ENCODE measurements around the gene USH2A. TPM values are rescaled to one million over a fixed set of nuclear protein-coding genes. Genes with fewer than 3 reads are reported as not detected.

The USH2A gene
- total RNA-seq, 1 donor from 2014 or later = not detected

DNA sequence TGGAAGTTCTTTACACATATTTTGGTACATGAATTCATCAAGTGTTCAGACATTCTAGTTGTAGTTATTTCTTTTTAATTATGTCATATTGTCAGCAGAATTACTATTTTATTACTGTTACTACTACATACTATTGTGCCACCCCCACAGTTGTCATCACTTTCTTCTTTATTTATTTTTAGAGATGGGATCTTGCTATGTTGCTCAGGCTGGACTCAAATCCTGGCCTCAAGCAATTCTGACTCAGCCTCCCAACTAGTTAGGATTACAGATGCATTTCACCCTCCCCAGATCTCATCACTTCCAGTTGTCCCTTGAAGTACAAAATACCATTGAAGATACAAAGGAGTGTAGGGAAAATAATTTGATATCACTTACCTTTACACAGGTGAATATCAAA, 598.2 kb downstream of the USH2A start:
- TF ChIP-seq CTCF (conservative IDR thresholded peaks at IDR 0.05; ENCODE audit: low read depth, low read length) = no peak
- DNase-seq (ENCODE audit: low read depth) = no peak
- H3K4me3 ChIP-seq (ENCODE audit: low read depth, low read length) = no peak overlapping the region

- DNase-seq (ENCODE audit: low read depth) = no peak
- no peak overlapping the region for H3K4me3 ChIP-seq (ENCODE audit: low read depth, low read length)
- TF ChIP-seq CTCF (conservative IDR thresholded peaks at IDR 0.05; ENCODE audit: low read depth, low read length) = peak; percentile 69
Measured at GRCh38 chr1:215824245-215824644, 599.0 kb downstream of the USH2A start.

DNA sequence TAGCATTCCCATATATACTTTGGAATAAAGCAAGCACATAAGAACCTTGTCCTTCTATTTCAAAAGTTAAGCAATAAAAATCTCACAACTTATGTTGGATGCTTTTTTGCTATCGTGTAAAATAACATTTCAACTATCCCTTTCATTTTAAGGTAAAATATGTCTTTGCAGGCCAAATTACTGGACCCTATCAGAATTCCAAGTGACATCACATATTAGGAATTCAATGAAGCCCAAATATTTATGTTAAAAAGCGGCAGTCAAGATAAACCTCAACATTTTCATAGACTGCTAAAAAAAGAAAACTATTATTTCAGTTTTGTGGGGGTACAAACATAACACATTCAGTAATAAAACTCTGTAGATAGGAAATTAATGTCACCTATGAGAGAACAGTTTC, 604.1 kb downstream of the USH2A start:
- DNase-seq (ENCODE audit: low read depth) = no peak
- H3K4me3 ChIP-seq (ENCODE audit: low read depth, low read length) = no peak overlapping the region
- no peak for TF ChIP-seq CTCF (conservative IDR thresholded peaks at IDR 0.05; ENCODE audit: low read depth, low read length)

GRCh38 chr1:215807911-215808436, 615.3 kb downstream of the USH2A start:
- DNase-seq (ENCODE audit: low read depth) = no peak
- H3K4me3 ChIP-seq (ENCODE audit: low read depth, low read length) = no peak overlapping the region
- no peak for TF ChIP-seq CTCF (conservative IDR thresholded peaks at IDR 0.05; ENCODE audit: low read depth, low read length)

- TF ChIP-seq CTCF (conservative IDR thresholded peaks at IDR 0.05; ENCODE audit: low read depth, low read length) = no peak
- no peak for DNase-seq (ENCODE audit: low read depth)
- no peak overlapping the region for H3K4me3 ChIP-seq (ENCODE audit: low read depth, low read length)
Measured at GRCh38 chr1:215807218-215807617, 616.0 kb downstream of the USH2A start.

DNA sequence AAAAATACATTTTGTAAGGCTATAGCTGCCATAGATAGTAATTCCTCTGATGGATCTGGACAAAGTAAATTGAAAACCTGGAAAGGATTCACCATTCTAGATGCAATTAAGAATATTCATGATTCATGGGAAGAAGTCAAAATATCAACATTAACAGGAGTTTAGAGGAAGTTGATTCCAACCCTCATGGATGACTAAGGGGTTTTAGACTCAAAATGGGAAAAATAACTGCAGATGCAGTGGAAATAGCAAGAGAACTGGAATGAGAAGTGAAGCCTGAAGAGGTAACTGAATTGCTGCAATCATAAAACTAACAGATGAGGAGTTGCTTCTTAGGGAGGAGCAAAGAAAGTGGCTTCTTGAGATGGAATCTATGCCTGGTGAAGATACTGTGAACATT, 625.4 kb downstream of the USH2A start:
- no peak for TF ChIP-seq CTCF (conservative IDR thresholded peaks at IDR 0.05; ENCODE audit: low read depth, low read length)
- DNase-seq (ENCODE audit: low read depth) = no peak
- H3K4me3 ChIP-seq (ENCODE audit: low read depth, low read length) = no peak overlapping the region

DNA sequence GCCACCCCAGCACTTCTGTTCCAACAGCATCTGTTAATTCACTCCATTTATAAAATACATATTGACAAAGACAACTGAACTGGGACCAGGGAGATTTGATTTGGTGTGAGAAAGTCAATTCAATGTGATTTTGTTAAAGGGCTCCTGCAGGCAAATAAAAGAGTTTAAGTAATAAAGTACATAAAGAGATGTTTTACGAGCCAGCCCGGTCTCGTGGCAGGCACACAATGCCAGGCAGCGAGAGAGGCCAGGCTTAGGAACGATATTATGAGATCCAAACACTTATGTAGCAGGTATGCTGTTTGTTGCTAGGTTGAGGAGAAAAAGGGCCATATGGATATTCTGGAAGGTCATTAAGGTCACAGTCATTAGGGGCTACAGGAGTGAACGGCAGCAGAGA, 629.1 kb downstream of the USH2A start:
- no peak for DNase-seq (ENCODE audit: low read depth)
- H3K4me3 ChIP-seq (ENCODE audit: low read depth, low read length) = no peak overlapping the region
- TF ChIP-seq CTCF (conservative IDR thresholded peaks at IDR 0.05; ENCODE audit: low read depth, low read length) = no peak

Data from epithelial cell of proximal tubule (primary cell).